Measurements from ENCODE around the gene ATG7.

Gene ATG7

GRCh38 chr3:11291808-11292207 is 19.6 kb downstream of the ATG7 start:
- H3K27me3 Mint-ChIP-seq (ENCODE audit: low read depth): no peaks in the 10 kb centered on the region
- H3K36me3 Mint-ChIP-seq (ENCODE audit: low read depth): peaks cover 4% of the 10 kb centered on the region
- H3K4me3 Mint-ChIP-seq: no peak overlapping the region
- TF ChIP-seq CTCF (IDR thresholded peaks at IDR 0.05; ENCODE audit: unreplicated experiment in 3 of 3): no peak
- peaks cover 25% of the 10 kb centered on the region for H3K4me1 Mint-ChIP-seq
- H3K9me3 Mint-ChIP-seq: no peaks in the 10 kb centered on the region
- H3K27ac Mint-ChIP-seq: no peak overlapping the region

- Mint-ChIP-seq H3K4me3 (no peak overlapping the region), H3K27ac (no peak overlapping the region), H3K27me3 (ENCODE audit: low read depth) (no peaks in the 10 kb centered on the region), H3K36me3 (ENCODE audit: low read depth) (peaks cover 23% of the 10 kb centered on the region), H3K4me1 (no peaks in the 10 kb centered on the region), H3K9me3 (no peaks in the 10 kb centered on the region)
- no peak for TF ChIP-seq CTCF (IDR thresholded peaks at IDR 0.05; ENCODE audit: unreplicated experiment in 3 of 3)
These were observed 24.9 kb downstream of the ATG7 start for GRCh38 chr3:11297126-11297525.

- H3K4me3 Mint-ChIP-seq: no peak overlapping the region
- H3K4me1 Mint-ChIP-seq: no peaks in the 10 kb centered on the region
- TF ChIP-seq CTCF (IDR thresholded peaks at IDR 0.05; ENCODE audit: unreplicated experiment in 3 of 3): no peak
- H3K27ac Mint-ChIP-seq: no peak overlapping the region
- H3K36me3 Mint-ChIP-seq (ENCODE audit: low read depth): peaks cover 31% of the 10 kb centered on the region
- no peaks in the 10 kb centered on the region for H3K27me3 Mint-ChIP-seq (ENCODE audit: low read depth)
- no peaks in the 10 kb centered on the region for H3K9me3 Mint-ChIP-seq
These were observed 28.8 kb downstream of the ATG7 start for GRCh38 chr3:11300970-11301369.

- Mint-ChIP-seq H3K9me3 (no peaks in the 10 kb centered on the region), H3K4me3 (no peak overlapping the region), H3K36me3 (ENCODE audit: low read depth) (peaks cover 33% of the 10 kb centered on the region), H3K4me1 (peaks cover 7% of the 10 kb centered on the region), H3K27me3 (ENCODE audit: low read depth) (no peaks in the 10 kb centered on the region), H3K27ac (no peak overlapping the region)
- no peak for TF ChIP-seq CTCF (IDR thresholded peaks at IDR 0.05; ENCODE audit: unreplicated experiment in 3 of 3)
These were observed 30.2 kb downstream of the ATG7 start for GRCh38 chr3:11302444-11302843.

- peaks cover 39% of the 10 kb centered on the region for H3K36me3 Mint-ChIP-seq (ENCODE audit: low read depth)
- no peaks in the 10 kb centered on the region for H3K9me3 Mint-ChIP-seq
- TF ChIP-seq CTCF (IDR thresholded peaks at IDR 0.05; ENCODE audit: unreplicated experiment in 3 of 3): no peak
- no peak overlapping the region for H3K27ac Mint-ChIP-seq
- H3K4me1 Mint-ChIP-seq: peaks cover 16% of the 10 kb centered on the region
- no peak overlapping the region for H3K4me3 Mint-ChIP-seq
- no peaks in the 10 kb centered on the region for H3K27me3 Mint-ChIP-seq (ENCODE audit: low read depth)
These were observed 32.0 kb downstream of the ATG7 start for GRCh38 chr3:11304175-11304574.

DNA sequence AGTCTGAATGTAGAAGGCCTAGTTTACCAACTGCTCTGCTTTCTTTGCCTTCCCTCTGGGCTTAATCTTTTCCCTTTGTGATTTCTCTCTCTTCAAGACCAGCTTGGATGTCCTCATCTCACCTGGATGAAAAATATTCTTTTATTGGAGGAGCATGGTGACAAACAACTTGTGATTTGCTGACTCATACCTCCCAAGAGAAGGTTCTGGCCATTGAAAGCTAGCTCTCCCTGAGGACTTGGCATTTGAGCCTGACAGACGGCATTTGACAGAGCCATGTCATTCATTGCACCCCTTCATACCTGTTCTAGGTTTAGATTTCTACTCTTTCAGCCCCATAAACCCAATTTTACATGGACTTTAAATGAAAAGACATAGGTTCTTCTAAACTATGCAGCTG is 33.3 kb downstream of the ATG7 start:
- TF ChIP-seq CTCF (IDR thresholded peaks at IDR 0.05; ENCODE audit: unreplicated experiment in 3 of 3): no peak
- peaks cover 16% of the 10 kb centered on the region for H3K4me1 Mint-ChIP-seq
- H3K4me3 Mint-ChIP-seq: no peak overlapping the region
- no peaks in the 10 kb centered on the region for H3K9me3 Mint-ChIP-seq
- H3K27ac Mint-ChIP-seq: no peak overlapping the region
- peaks cover 38% of the 10 kb centered on the region for H3K36me3 Mint-ChIP-seq (ENCODE audit: low read depth)
- H3K27me3 Mint-ChIP-seq (ENCODE audit: low read depth): no peaks in the 10 kb centered on the region

Data from nephron (organoid).